Measurements from ENCODE around the gene IL17D.

Gene IL17D

DNA sequence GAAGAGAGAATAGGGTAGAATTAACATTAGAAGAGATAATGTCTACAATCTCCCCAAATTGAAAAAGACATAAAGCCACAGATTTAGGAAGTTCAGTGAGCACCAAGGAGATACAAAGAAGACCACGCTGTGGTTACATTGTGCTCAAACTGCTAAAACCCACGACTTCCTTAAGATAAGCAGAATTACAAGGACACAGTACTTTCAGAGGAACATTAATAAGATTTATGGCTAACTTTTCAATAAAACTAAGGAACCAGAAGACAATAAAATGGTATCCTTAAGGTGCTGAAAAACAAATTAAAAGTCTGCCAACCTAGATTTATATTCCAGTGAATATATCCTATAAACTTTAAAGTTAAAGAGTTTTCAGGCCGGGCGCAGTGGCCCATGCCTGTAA is 7.4 kb upstream of the IL17D start:
- no peak for DNase-seq

DNA sequence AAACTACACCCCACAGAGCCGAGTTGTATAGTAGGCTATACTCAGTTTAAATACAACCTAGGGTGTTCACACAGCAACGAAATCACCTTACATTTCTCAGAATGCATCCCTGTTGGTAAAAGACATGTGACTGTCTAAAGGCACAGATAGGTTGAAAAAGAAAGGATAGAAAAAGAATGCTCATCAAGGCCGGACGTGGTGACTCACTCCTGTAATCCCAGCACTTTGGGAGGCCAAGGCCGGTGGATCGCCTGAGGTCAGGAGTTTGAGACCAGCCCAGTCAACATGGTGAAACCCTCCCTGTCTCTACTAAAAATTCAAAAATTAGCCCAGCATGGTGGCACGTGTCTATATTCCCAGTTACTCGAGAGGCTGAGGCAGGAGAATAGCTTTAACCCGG is 3.8 kb upstream of the IL17D start:
- no peak for DNase-seq

DNA sequence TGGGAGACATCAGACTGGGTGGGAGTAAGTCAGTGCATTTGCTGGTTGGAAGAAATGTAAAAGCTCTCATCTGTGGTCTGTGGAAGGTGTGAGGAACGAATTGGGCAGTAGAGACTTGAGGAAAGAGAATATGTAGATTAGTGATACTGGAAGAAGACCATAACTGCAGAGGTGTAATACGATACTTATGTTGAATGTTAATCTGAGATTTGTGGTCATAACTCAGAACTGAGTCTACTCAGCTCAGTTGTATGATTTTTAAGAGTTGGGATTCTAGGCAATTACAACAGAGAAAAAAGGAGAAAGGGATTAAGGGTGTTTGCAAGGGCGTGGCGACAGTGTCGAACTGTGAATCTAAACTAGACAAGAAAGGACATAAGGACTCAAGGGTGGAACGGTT is 3.2 kb upstream of the IL17D start:
- no peak for DNase-seq

DNA sequence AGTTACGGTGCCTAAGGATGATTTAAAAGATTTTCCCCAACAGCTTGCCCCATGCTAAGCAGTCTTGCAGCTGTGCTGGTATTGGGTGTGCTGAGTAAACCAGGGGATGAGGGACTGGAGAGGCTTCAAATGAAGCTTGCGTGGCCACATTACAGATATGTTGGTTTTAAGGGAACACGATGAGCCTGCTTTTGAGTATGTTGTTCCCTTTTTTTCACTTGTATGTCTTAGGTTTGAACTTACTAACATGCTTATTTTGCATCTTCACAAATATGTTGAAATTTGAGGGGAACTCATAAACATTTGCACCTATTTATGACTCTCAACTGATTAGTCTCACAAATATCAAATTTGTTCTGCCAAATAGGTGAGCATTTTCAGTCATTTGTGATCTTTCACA is 2.0 kb upstream of the IL17D start:
- no peak for DNase-seq

DNA sequence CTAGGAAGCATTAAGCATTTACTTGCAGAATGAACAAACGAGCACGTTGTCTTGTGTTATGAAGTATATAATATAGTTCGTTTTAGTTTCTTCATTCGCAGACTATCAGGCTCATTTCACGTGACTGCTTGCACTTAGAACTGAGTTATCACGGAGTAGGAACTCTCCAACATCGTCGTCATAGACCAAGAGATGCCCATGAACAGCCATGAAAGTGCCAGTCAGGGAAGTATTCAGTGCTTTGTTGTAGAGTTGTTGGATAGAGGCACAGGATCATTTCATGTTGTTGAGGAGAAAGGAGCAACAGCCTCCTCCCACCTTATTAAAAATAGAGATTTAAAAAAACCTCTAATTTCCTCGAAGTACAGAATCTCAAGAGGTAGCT is 977 bp upstream of the IL17D start:
- DNase-seq, result no peak

DNA sequence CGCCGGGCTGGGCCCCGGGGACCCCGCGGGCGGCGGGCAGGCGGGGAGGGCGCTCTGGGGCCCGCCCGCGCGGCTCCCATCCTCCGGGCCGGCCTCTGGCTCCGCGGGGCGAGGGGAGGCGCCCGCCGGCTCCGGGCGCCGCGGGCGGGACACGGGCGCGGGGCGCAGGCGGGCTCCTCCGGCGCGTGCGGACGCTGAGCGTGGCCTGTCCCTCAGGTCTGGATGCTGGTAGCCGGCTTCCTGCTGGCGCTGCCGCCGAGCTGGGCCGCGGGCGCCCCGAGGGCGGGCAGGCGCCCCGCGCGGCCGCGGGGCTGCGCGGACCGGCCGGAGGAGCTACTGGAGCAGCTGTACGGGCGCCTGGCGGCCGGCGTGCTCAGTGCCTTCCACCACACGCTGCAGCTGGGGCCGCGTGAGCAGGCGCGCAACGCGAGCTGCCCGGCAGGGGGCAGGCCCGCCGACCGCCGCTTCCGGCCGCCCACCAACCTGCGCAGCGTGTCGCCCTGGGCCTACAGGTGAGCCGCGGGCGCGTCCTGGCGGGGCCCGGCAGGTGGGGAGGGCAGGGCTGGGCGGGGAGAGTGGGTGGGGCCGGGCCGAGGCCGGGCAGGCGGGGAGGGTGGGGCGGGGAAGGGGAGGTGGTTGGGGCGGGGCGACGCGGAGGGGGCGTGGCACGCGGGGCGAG is 420 bp downstream of the IL17D start:
- DNase-seq, result peak; percentile 79

DNA sequence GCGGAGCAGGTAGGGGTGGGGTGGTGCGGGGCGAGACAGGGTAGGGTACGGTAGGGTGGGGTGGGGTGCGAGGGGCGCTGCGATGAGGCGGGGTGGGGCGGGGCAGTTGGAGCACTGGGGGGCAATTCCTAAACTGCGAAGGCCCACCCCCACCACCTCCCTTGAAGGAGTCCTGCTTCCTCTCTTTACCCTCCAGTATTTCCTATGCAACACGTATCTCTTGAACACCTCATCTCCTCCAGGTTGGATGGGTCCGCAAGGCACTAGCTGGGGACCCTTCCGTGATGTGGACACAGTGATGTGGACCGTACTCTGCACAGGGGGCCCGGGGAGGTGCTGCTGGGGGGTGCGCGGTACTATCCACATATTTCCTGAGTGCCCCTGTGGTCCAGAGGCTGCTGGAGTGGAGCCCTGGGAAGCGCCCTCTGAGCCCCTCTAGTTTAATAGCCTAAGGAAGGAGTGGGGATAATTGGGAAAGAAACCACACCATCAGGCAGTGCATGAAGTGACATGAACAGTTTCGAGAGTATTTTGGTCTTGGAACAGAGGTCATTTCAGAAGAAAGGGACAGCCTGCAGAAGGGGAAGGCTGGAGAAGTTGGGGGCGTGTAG is 1.1 kb downstream of the IL17D start:
- no peak for DNase-seq

DNA sequence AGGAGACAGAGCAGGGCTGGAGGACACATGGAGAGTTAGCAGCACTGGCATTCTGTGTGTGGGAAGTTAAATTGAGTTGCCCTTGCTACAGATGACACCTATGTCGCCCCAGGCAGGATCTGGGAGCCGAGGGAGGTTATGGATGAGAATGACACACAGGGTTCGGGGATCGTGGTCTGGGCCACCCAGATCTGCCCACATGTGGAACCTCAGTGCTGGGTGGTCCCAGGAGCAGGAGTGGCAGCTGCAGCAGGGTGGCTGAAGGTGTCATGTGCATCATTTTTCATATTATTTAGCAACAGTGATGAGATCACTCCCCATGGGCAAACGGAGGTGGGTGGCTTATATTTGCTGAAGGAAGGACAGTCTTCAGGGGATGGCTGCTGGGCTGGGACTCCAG is 3.2 kb downstream of the IL17D start:
- DNase-seq, result no peak

DNA sequence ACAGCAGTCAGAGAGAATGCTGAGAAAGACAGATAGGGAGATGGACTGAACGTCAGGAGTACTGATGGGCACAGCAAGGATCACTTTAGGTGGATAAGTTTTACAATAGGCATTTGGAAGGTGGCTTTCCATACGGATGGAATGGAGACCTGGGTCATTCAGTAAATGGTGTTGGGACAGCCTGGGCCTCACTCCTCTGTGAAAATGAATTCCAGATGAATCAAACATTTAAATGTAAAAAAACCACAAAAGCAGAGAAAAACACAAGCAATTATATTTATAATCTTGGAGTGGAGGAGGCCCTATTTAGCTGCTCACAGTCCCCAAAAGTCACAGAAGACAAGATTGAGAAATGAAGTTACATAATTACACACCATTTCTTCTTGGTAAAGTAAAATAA is 4.7 kb downstream of the IL17D start:
- DNase-seq, result no peak

DNA sequence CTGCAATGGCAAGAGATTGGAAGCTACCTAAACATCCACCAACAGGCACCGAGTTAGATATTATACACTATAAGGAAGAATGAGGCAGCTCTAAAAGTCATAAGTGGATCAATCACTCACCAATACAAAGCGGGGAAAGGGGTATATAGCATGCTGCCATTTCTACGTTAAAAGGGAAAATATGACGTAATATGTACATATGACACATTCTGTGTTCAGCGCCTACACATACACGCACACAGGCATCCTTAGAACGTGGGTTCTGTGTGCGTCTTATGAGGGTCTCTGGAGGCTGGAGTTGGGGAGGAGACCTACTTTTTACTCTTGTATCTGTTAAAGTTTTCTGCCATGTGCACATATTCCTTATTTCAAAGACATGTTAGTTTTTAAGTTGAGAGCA is 5.9 kb downstream of the IL17D start:
- no peak for DNase-seq

DNA sequence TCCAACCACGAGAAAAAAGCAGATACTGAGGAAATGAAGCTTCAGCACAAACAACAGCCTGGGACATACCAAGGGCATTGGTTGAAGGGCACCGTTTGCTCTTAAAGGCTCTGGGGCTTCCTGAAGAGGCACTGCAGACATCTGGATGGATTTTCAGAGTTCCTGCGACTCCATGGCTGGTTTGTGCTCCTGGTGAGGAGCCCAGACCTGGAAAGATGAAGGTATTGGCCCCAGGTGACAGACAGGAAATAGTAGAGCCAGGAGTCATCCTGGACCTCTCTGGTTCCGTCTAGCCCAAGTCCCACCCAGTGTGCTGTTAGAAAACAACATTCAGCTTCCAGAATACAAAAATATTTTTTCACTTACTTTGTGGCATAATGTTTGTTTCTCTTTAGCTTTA is 6.3 kb downstream of the IL17D start:
- no peak for DNase-seq

DNA sequence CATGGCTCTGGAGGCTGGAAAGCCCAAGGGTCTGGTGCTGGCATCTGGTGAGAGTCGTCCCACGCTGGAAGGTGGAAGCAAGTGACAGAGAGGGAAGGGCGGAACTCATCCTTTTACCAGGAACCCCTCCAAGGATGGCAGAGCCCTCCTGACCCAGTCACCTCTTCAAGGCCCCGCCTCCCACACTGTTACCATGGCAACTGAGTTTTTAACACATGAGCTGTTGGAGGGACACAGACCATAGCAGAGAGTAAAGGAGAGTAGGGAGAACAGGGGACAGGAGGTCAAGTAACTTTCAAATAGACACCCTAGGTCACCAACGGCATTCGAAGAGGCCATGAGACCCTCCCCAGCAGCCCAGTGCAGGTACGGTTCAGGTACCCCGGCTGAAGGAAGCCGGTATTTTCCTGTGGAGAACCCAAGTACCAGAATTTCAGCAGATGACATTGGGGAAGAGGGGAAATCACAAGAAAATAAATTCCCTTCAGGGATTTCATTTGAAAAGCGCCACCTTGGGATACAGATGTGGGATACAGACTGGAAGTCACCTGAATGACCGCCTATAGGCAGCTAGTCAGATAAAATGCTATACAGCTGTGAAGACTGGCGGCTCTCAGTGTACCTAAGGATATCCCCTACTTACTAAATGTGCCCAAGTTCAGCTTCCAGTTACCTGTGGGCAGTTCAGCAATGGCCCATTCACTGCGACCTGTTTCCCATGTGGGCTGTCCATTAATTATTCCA is 8.0 kb downstream of the IL17D start:
- peak; percentile 8 for DNase-seq

DNA sequence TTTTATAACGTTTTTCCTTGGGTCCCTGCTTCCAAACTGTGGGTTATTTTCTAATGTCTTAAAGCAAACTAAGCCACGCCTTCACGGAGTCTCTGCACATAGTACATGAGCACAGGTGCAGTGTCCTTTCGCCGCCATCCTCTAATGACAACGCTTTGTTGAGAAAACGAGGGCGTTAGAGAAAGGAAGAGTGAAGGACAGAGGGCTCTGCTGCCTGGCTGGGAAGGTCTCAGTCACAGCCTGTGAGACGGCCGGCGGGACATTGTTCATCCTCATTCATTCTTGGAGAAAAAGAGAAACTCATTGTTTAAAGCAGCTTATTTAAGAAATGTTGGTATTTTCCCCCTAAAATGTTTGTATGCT is 9.5 kb downstream of the IL17D start:
- no peak for DNase-seq

DNA sequence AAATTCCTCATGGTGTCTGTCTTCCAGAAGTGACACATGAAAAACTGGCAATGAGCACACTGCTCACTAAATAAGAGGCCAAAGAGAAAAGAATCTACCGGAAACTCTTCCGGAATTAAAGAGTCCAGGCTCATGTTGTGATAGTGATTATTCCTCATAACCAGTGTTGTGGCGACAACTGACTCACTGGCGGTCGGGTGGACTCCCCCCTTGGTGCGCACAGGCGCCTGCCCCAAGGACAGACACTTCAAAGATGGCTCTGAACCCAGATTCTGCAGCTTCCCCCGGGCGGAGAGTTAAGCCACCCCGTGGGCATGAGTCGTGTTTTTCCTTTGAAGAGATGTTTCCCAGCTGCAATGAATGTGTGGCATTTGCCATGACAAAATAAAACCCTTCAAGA is 10.3 kb downstream of the IL17D start:
- no peak for DNase-seq

DNA sequence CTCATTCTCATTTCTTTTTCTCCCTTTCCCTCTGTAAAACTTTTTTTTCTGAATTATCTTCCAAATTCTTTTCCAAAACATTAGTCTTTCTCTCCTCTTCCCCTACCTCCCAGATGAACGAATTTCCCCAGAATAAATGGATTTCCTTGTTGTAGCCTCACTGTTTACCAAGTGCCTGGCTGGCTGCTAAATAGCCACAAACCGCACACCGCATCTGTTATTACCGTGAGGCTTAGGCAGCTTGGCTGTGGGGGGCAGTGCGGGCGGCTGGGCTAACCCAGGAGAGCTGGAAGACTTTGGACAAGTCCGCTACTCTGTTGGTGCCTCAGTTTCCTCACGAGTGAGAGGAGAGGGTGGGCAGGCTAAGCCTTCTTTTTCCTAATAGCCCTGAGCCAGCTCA is 10.7 kb downstream of the IL17D start:
- DNase-seq, result no peak

DNA sequence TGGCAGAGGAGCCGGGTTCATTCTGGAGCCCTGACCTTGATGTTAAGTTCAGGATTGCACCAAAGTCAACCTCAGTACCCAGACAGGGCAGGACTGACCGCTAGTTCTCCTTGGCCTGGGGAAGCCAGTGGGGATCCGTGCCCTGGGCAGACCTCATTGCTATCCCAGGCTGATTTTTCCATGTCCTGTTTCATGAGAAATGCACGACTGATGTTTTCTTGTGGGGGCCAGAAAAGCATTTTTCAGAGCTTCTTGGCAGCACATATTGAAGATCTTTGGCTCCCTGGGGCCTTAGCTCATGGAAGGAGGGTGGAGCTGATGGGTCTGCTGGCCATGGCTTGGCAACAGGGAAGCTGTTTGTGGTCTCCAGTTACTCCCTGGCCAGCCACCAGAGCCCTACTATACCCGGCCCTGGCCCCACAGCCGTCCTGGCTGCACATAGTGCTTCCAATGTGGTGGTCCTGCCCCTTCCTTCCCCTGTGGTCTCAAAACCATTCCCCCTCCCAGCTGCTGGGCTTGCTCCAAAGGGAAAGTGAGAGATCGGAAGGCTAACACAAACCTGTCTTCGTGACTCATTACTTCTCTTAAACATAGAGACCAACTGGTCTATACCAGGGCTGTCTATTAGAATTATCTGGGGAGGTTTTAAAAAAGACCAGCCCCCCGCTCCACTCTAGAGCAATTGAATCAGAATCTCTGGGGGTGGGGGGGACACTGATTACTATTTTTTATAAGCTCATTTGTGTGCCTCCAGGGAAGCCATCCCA is 11.2 kb downstream of the IL17D start:
- no peak for DNase-seq

DNA sequence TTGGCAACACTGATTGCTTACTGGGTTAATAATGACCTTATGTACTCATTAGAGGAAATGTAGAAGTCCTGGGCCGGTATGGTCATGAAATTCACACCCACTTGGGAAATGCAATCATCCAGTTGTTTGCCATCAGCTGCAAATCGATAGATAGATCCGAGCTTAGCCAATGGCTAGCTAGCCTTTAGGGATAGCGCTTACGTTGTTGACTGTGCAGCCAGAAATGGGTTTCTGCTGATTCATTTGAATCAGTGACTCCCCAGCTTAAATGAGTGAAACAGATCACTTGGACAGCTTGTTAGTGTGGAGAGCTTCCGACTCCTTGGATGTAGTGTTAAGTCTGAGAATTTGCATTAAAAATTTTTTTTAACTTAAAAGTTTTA is 11.8 kb downstream of the IL17D start:
- DNase-seq, result no peak

DNA sequence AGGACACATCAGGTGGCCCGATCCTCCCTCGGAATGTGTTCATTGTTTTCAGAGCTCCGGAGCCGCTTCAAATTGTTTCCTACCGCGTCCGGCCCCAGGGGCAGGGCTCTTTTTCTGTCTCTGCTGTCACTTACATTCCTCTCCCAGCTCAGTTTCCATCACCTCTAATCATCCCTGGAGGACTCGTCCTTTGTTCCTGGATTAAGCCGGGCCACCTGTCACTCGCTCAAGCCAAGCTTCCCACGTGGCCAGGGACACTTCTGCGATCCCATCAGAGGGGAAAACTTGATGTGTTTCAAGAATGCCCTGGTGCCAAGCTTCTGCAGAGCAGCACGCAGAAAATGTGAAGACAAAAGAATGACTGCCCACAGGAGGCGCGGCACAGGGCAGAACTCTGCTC is 13.5 kb downstream of the IL17D start:
- DNase-seq, result no peak

DNA sequence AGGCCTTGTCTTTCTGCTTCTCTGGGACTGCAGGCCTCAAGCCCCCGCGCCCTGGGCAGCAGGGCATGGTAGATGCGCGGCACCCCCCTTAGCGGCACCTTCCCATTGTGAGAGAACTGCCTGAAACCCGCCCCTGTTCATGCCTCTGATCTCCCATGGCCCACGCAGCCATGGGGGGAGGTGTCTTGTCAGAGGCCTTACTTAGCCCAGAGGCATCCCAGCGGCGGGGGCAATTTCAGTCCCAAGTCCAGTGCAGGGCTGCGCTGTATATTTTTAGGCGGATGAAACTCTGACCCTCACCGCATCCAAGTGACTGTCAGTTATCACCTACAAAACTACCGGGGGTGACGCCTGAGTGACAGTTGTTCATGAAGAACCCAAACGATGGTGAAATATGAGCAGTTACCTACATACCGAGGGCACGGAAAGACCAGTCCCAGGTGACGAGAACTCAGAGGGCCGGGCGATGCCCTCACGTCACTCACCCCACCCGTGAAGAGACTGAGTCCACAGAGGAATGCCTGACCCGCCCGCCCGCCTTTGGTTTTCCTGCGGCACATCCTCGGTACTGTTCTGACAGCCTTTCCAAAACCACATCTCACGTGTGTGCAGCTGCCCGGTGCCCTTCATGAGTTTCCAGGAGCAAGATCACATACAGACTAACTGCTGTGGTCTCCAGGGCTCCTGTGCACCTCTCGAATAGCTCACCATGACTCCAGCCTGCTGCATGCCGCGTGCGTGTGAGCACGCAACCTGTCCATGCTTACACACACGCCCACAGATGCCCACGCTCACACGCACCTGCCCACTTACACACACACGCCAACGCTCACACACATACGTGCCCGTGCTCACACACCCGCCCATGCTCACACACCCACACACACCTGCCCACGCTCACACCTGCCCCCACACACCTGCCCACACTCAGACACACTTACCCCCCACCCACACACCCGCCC is 14.4 kb downstream of the IL17D start:
- no peak for DNase-seq

DNA sequence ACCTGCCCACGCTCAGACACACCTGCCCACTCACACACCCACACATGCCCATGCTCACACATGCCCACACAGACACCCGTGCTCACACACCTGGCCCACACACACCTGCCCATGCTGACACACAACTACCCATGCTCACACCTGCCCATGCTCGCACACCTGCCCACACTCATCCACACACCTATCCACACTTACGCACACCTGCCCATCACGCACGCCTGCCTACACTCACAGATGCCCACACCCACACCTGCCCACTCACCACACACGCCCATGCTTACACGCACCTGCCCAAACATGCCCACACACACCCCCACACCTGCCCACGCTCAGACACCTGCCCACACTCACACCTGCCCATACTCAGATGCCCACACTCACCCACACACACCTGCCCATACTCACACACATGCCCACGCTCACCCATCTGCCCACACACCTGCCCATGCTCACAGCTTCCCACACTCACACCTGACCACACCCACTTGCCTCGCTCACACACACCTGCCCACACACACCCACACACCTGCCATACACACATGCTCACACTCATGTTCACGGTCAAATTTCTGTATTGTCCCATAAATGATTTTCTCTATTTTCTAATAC is 15.6 kb downstream of the IL17D start:
- DNase-seq, result no peak

DNA sequence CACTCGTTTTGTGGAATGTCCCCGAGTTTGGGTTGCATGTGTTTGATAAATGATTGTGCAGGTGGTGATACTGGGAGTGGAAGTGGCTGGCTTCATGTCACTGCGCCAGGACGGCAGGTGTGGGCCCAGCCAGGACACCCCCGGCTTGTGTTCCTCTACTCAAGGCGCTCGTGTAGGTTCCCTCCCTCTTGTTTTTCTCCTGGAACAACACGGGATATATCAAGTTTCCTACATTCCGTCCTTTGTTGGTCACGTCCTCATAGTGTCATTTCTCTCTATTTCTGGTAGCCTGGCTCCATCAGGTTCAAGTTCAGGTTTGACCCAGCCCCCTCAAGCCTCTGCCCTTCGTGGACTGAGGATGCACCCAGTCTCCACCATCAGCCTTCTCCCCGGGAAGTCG is 16.3 kb downstream of the IL17D start:
- DNase-seq, result no peak

DNA sequence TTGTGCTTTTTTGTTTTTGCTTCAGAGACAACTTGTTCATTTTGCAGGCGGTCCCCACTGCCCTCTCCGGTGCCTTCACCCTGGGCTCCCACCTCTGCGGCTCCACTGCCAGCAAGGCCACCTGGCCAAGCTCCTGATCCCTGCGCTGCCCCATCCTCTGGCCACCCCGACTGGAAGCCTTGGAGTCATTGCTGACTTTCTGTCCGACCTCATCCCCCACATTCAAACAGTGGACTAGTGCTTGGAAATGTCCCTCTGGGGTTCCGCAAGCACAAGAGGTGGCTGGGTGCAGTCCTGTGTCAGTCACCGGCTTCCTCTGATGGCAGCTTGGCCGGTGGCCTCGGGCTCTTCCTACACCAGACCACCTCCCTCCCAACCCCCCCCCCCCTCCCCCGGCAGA is 17.0 kb downstream of the IL17D start:
- no peak for DNase-seq

Data from activated CD4-positive, alpha-beta T cell treated with anti-CD3 and anti-CD28 coated beads, Interleukin-10, Interleukin-2, amounts not matched to agents 100 ng/mL and 50 ng/mL, durations not matched to agents 16 hours and 8 hours (primary cell).